Tibial artery (tissue), 4 donors: ENCODE measurements around the gene CTAG1B.
"Not testable (repeated sequence)": the region's sequence is repeated elsewhere in the genome, so short reads cannot be mapped to it uniquely, and the experiment has no call there.

Source experiments
- DNase-seq, 2 donors: peaks; one replicate each; pipeline ENCODE4 v3.0.0-alpha.2; 2019
- H3K27ac ChIP-seq, 2 donors: fragments of 200-600 bp; sonication (generic) in 1 of 2; 1 replicate in 1 of 2; 2 replicates in 1 of 2; pipeline ENCODE4 v1.5.1; 2018 to 2019; ENCODE audit warnings: mild to moderate bottlenecking in 1 of 2
- H3K27me3 ChIP-seq, 2 donors: fragments of 200-600 bp; sonication (generic) in 1 of 2; one replicate each; pipeline versions ENCODE4 v1.5.1 to v1.6.0; 2016 to 2019
- H3K36me3 ChIP-seq, 3 donors: fragments of 200-600 bp; sonication (generic) in 2 of 3; one replicate each; pipeline ENCODE4 v1.5.1; 2016 to 2019; ENCODE audit warnings: mild to moderate bottlenecking in 2 of 3
- H3K4me1 ChIP-seq, 4 donors: fragments of 200-600 bp; sonication (generic) in 2 of 4; 1 replicate in 3 of 4; 2 replicates in 1 of 4; pipeline ENCODE4 v1.5.1; 2016 to 2019
- H3K4me3 ChIP-seq, 2 donors: fragments of 200-600 bp; sonication (generic) in 1 of 2; 1 replicate in 1 of 2; 2 replicates in 1 of 2; pipeline ENCODE4 v1.5.1; 2018 to 2019; ENCODE audit warnings: mild to moderate bottlenecking in 2 of 2
- H3K9me3 ChIP-seq, 3 donors: fragments of 200-600 bp; sonication (generic) in 1 of 3; one replicate each; pipeline ENCODE4 v1.5.1; 2016 to 2019
- intact Hi-C: fragments of 100-400 bp; cut with DNase I; formaldehyde crosslinking; loops from one replicate; pipeline ENCODE4 v1.15.0; 2023; ENCODE audit warnings: low total_unique reads
- TF ChIP-seq, protein P1 (sequence below), 2 experiments: fragments of 200-600 bp in 1 of 2; fragments of 450-650 bp in 1 of 2; IDR thresholded peaks; one replicate each; pipeline ENCODE4 v1.5.1; 2017 to 2019; ENCODE audit warnings: antibody characterized with exemption in 2 of 2, mild to moderate bottlenecking in 1 of 2, moderate library complexity in 1 of 2

Gene CTAG1B

DNA sequence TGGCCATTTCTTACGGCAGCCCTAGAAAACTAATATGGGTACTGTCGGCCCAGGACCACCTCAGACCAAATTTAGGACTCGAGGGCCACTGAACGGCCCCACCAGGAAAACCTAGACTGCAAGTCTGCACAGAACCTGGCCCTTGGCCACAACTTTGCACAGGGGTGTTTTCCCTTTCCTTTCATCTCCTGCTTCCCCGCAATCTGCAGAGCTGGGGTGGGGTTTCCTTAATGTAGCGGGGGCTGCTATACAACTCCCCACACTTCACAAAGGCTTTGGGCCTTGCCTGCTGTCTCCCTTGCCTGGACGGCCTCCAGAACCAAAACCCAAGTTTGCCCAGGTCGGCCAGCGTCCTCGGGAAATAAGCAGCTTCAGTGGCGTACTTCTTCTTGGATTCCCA is 11.9 kb upstream of the CTAG1B start:
- DNase-seq, intact Hi-C loops: not testable (repeated sequence)

GRCh38 chrX:154628960-154629359 is 9.9 kb upstream of the CTAG1B start:
- intact Hi-C loops, H3K9me3 ChIP-seq, H3K4me3 ChIP-seq, H3K27ac ChIP-seq, H3K27me3 ChIP-seq, DNase-seq, H3K4me1 ChIP-seq, H3K36me3 ChIP-seq: not testable (repeated sequence)

More for the DNA sequence above, 11.9 kb upstream of the CTAG1B start:
- H3K27ac ChIP-seq, H3K9me3 ChIP-seq, H3K27me3 ChIP-seq, H3K4me1 ChIP-seq, H3K36me3 ChIP-seq, H3K4me3 ChIP-seq: not testable (repeated sequence)

DNA sequence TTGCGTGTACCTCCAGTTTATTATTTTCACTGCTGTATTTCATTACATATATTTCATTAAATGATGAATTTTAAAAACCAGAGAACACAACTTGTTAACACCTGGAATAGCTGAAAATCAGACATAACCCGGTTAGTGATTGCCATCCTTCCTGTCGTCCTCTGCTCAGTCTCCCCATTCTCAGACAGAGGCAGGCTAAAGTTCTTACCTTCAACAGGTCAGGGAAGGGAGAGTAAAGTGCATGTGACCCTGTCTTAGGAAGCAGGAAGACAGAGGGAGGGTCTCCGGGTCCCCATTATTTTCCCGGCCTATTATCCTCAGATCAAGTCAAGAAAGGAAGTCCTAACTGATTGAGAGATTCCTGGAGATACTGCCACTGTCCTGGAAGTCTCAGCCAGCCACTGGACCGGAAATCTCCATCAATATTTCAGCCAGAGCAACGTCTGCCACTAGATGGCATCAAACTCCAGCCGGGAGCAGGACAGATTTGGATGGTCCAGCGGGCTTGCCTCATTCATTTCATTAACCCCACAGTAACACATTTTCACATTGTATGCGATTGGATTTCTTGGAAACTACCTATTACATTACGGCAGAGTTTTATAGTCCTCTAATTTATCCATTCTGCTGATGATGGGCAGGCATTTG is 1.8 kb upstream of the CTAG1B start:
- H3K4me3 ChIP-seq, H3K4me1 ChIP-seq, H3K36me3 ChIP-seq, H3K27me3 ChIP-seq, H3K27ac ChIP-seq, intact Hi-C loops, DNase-seq, H3K9me3 ChIP-seq: not testable (repeated sequence)

GRCh38 chrX:154613586-154613985 is 5.5 kb downstream of the CTAG1B start:
- H3K27ac ChIP-seq, H3K9me3 ChIP-seq, H3K27me3 ChIP-seq, H3K36me3 ChIP-seq, DNase-seq, H3K4me3 ChIP-seq, intact Hi-C loops, H3K4me1 ChIP-seq: not testable (repeated sequence)

DNA sequence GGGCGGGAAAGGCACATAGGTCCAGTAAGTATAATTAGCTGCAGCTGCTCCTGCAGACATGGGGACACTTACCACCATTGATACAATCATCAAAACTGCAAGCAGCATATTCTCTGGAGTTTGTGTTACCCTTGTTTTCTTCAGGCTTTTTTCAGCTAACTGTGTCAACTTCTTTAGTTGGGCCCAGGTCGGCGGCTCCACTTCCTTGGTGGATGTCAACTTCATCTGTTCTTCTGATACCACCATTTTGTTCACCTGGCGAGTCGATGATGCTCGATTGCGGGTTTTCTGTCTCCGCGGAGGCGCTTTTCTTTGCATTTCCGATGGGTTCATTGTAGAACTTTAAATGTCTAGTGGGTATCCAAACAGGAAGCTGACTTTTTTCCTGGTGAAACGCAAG is 7.9 kb downstream of the CTAG1B start:
- H3K4me3 ChIP-seq, DNase-seq, H3K36me3 ChIP-seq, intact Hi-C loops, H3K27me3 ChIP-seq, H3K27ac ChIP-seq, H3K9me3 ChIP-seq, H3K4me1 ChIP-seq: not testable (repeated sequence)

GRCh38 chrX:154608823-154609222 is 10.3 kb downstream of the CTAG1B start:
- H3K4me3 ChIP-seq, intact Hi-C loops, H3K4me1 ChIP-seq, H3K36me3 ChIP-seq, H3K27ac ChIP-seq, H3K27me3 ChIP-seq, H3K9me3 ChIP-seq, DNase-seq: not testable (repeated sequence)

- intact Hi-C loops, H3K36me3 ChIP-seq, DNase-seq, H3K4me1 ChIP-seq, H3K27me3 ChIP-seq, H3K9me3 ChIP-seq, H3K27ac ChIP-seq, H3K4me3 ChIP-seq: not testable (repeated sequence)
Measured at GRCh38 chrX:154607976-154608375, 11.1 kb downstream of the CTAG1B start.

DNA sequence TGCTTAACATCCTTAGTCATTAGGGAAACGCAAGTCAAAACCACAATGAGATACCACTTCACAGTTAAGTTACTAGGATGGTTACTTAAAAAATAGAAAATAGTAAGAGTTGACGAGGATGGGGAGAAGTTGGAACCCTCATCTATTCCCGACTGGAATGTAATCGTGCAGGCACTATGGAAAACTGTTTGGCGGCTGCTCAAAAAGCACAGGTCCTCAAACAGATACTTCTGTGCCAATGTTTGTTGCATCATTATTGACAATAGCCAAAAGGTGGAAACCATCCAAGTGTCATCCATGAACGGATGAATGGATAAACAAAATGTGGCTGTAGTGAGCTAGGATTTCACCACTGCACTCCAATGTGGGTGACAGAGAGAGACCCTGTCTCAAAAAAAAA is 11.7 kb downstream of the CTAG1B start:
- Histone ChIP-seq H3K27me3 (no peaks in the 10 kb centered on the region), H3K27ac (no peak overlapping the region), H3K9me3 (no peaks in the 10 kb centered on the region), H3K4me1 (peaks cover 0 to 10% (median 4%) of the 10 kb centered on the region in 4 donors), H3K4me3 (no peak overlapping the region), H3K36me3 (no peaks in the 10 kb centered on the region)
- no peak for DNase-seq
- TF ChIP-seq, protein P1, sequence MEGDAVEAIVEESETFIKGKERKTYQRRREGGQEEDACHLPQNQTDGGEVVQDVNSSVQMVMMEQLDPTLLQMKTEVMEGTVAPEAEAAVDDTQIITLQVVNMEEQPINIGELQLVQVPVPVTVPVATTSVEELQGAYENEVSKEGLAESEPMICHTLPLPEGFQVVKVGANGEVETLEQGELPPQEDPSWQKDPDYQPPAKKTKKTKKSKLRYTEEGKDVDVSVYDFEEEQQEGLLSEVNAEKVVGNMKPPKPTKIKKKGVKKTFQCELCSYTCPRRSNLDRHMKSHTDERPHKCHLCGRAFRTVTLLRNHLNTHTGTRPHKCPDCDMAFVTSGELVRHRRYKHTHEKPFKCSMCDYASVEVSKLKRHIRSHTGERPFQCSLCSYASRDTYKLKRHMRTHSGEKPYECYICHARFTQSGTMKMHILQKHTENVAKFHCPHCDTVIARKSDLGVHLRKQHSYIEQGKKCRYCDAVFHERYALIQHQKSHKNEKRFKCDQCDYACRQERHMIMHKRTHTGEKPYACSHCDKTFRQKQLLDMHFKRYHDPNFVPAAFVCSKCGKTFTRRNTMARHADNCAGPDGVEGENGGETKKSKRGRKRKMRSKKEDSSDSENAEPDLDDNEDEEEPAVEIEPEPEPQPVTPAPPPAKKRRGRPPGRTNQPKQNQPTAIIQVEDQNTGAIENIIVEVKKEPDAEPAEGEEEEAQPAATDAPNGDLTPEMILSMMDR (IDR thresholded peaks at IDR 0.05): no peak
- intact Hi-C loops: no loop called here

- Histone ChIP-seq H3K4me3 (no peak overlapping the region), H3K4me1 (peaks cover 0 to 10% (median 4%) of the 10 kb centered on the region in 4 donors), H3K27ac (no peak overlapping the region), H3K36me3 (no peaks in the 10 kb centered on the region), H3K27me3 (no peaks in the 10 kb centered on the region), H3K9me3 (no peaks in the 10 kb centered on the region)
- TF ChIP-seq, protein P1 (IDR thresholded peaks at IDR 0.05): no peak
- intact Hi-C loops: no loop called here
- no peak for DNase-seq
Measured at GRCh38 chrX:154605566-154605965, 13.5 kb downstream of the CTAG1B start.
